Activated T-cell treated with anti-CD3 and anti-CD28 coated beads, Interleukin-2, amount 50 U/mL, for 72 hours (primary cell): ENCODE results near the gene AOPEP. TPM values are rescaled to one million over a fixed set of nuclear protein-coding genes. Genes with fewer than 3 reads are reported as not detected.

Source experiments
- ATAC-seq, 2 donors: fragments of 150-1000 bp; cut with Tn5 transposase; replicated peaks in 1 of 2; 2 replicates each; pipeline ENCODE4 v1.10.0; 2021; ENCODE audit warnings: moderate library complexity in 2 of 2, mild to moderate bottlenecking in 1 of 2
- DNase-seq, 2 donors: peaks; one replicate each; pipeline ENCODE4 v3.0.0; 2021 to 2022; ENCODE audit warnings: mixed read lengths in 1 of 2
- H3K27ac Mint-ChIP-seq: one replicate; pipeline ENCODE4 v1.8.0; 2022; ENCODE audit warnings: mild to moderate bottlenecking, moderate library complexity, mixed read lengths
- H3K27me3 Mint-ChIP-seq: one replicate; pipeline ENCODE4 v1.8.0; 2022; ENCODE audit warnings: low read depth, mixed read lengths
- H3K36me3 Mint-ChIP-seq, 2 donors: one replicate each; pipeline ENCODE4 v1.8.0; 2022; ENCODE audit warnings: mixed read lengths in 2 of 2, mild to moderate bottlenecking in 1 of 2; ENCODE audit not compliant: insufficient read depth in 2 of 2
- H3K4me1 Mint-ChIP-seq: one replicate; pipeline ENCODE4 v1.8.0; 2022; ENCODE audit warnings: low read depth, mixed read lengths
- H3K4me3 Mint-ChIP-seq, 2 donors: one replicate each; pipeline ENCODE4 v1.8.0; 2022; ENCODE audit warnings: mild to moderate bottlenecking in 2 of 2, mixed read lengths in 2 of 2, moderate library complexity in 2 of 2
- H3K9me3 Mint-ChIP-seq, 2 donors: one replicate each; pipeline ENCODE4 v1.8.0; 2022; ENCODE audit warnings: mixed read lengths in 2 of 2
- total RNA-seq, 2 donors: library from RNA; stranded (reverse); gene quantifications; one replicate each; pipeline ENCODE4 v1.2.3, GENCODE V29; 2022

Gene AOPEP
- total RNA-seq, 2 donors from 2014 or later, result 9.0 to 13.2 TPM

DNA sequence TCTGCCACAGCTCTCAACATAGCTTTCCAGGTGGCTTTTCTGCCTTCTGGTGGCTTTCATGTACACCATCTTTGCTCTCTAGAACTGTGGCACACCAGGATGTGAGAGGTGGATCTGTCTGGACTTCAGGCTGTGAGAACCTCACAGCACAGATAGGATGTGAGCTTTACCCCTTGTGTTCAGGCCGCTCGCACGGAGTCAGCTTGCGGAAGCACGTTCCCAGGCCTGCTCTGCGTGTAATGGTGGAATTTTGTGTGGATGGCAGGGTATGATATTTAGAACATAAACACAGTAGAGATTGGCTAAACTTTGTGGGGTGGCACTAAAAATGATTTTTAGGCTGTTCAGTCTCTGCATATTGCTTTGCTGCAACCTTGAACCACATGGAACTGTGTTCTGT lies 340.6 kb downstream of the AOPEP start:
- Mint-ChIP-seq H3K4me3 (no peak overlapping the region), H3K27me3 (no peaks in the 10 kb centered on the region), H3K9me3 (no peaks in the 10 kb centered on the region), H3K36me3 (no peaks in the 10 kb centered on the region), H3K27ac (no peak overlapping the region), H3K4me1 (no peaks in the 10 kb centered on the region)
- DNase-seq (no peak), ATAC-seq (no peak)

- no peaks in the 10 kb centered on the region for H3K9me3 Mint-ChIP-seq
- no peaks in the 10 kb centered on the region for H3K36me3 Mint-ChIP-seq
- no peaks in the 10 kb centered on the region for H3K27me3 Mint-ChIP-seq
- H3K4me3 Mint-ChIP-seq, result no peak overlapping the region
- H3K4me1 Mint-ChIP-seq, result no peaks in the 10 kb centered on the region
- DNase-seq (no peak), ATAC-seq (no peak)
- no peak overlapping the region for H3K27ac Mint-ChIP-seq
These were observed 341.4 kb downstream of the AOPEP start for GRCh38 chr9:95067897-95068296.

DNA sequence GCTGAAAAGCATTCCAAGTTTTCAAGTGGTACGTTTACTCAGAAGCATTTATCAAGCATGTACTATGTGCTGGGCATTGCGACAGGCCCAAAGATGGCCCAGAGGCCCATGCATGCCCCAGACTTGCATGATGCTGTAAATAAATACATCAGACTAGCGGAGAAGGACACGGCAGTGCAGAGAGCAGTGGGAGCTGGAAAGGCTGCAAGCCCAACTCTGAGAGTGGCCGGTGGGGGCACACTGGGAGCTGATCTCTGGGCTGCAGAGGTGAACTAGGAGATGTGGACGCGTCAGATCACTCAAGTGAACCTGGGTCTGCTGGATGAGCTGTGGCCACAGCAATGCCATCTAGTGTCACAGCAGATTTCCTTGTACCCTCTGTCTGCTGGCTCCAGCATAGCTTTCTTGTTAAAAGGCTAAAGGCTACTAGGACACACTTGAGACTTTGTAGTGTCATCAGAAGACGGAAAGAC lies 344.1 kb downstream of the AOPEP start:
- H3K27me3 Mint-ChIP-seq, result no peaks in the 10 kb centered on the region
- no peaks in the 10 kb centered on the region for H3K9me3 Mint-ChIP-seq
- H3K4me3 Mint-ChIP-seq, result no peak overlapping the region
- no peaks in the 10 kb centered on the region for H3K4me1 Mint-ChIP-seq
- H3K27ac Mint-ChIP-seq, result no peak overlapping the region
- ATAC-seq, result no peak
- DNase-seq, result no peak
- H3K36me3 Mint-ChIP-seq, result no peaks in the 10 kb centered on the region

DNA sequence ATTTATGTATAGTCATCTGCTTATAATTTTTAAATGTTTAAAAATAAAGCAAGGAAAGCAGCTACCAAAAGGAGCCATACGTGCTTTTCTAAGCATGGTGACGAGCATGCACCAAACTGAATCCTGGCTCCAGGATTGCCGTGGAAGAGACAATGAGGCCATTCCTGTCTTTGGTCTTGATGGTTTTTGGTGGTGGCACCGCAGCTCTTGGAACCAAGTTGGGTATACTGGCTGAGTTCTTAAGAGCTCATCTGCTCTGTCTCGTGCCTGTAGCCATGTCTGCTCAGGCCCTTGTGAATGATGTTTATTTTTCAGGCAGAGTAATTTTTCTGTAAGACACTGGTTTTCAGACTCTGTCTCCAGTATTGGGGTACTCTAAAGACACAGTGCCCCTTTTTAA lies 345.0 kb downstream of the AOPEP start:
- H3K27ac Mint-ChIP-seq, result no peak overlapping the region
- ATAC-seq (no peak), DNase-seq (no peak)
- no peaks in the 10 kb centered on the region for H3K9me3 Mint-ChIP-seq
- no peak overlapping the region for H3K4me3 Mint-ChIP-seq
- no peaks in the 10 kb centered on the region for H3K36me3 Mint-ChIP-seq
- no peaks in the 10 kb centered on the region for H3K4me1 Mint-ChIP-seq
- no peaks in the 10 kb centered on the region for H3K27me3 Mint-ChIP-seq

DNA sequence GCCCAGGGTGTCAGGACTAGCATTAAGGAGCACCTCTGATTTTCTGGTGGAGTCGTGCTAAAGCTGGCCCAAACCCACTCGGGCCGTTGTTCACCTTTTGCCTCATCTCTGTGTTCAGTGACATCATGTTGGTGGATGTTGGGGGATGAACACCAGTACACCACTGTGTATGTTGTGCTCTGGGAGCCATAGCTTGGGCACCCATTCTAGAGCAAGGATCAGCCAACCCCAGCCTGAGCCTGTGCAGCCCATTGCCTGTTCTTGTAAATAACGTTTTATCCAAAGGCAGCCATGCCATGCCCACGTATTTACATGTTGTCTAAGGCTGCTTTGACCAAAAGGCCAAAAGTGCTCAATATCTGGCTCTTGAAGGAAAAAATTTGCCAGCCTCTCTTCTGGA lies 345.4 kb downstream of the AOPEP start:
- Mint-ChIP-seq H3K4me1 (no peaks in the 10 kb centered on the region), H3K36me3 (no peaks in the 10 kb centered on the region)

GRCh38 chr9:95073042-95073607 lies 346.6 kb downstream of the AOPEP start:
- H3K36me3 Mint-ChIP-seq, result no peaks in the 10 kb centered on the region
- no peaks in the 10 kb centered on the region for H3K9me3 Mint-ChIP-seq
- no peak for DNase-seq
- H3K27me3 Mint-ChIP-seq, result no peaks in the 10 kb centered on the region
- H3K4me1 Mint-ChIP-seq, result no peaks in the 10 kb centered on the region
- no peak overlapping the region for H3K4me3 Mint-ChIP-seq
- ATAC-seq, result no peak
- no peak overlapping the region for H3K27ac Mint-ChIP-seq

More for the DNA sequence above, 345.4 kb downstream of the AOPEP start:
- H3K27ac Mint-ChIP-seq, result no peak overlapping the region
- H3K27me3 Mint-ChIP-seq, result no peaks in the 10 kb centered on the region
- no peak overlapping the region for H3K4me3 Mint-ChIP-seq
- DNase-seq, result no peak
- no peak for ATAC-seq
- no peaks in the 10 kb centered on the region for H3K9me3 Mint-ChIP-seq

DNA sequence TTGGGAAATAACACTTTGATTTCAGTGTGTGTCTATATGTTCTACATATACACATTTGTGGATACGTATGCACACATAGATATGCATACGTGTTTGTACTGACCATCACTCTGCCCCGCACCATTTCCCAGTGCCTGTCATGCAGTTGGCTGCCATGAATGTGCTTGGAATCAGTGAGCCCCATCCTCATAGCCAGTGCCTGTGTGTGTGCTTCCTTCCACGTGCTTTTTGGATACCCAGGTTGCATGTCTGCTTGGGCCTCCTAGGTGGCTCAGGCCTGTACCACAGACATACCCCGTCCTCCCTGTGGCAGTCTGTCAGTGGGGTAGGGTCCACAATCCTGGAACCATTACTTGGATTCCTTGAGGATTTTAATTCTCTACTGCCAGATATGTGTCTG lies 347.4 kb downstream of the AOPEP start:
- ATAC-seq, result no peak
- no peak for DNase-seq
- H3K4me1 Mint-ChIP-seq, result no peaks in the 10 kb centered on the region
- H3K27ac Mint-ChIP-seq, result no peak overlapping the region
- no peaks in the 10 kb centered on the region for H3K27me3 Mint-ChIP-seq
- no peaks in the 10 kb centered on the region for H3K9me3 Mint-ChIP-seq
- no peaks in the 10 kb centered on the region for H3K36me3 Mint-ChIP-seq
- no peak overlapping the region for H3K4me3 Mint-ChIP-seq

GRCh38 chr9:95074632-95075031 lies 348.1 kb downstream of the AOPEP start:
- Mint-ChIP-seq H3K9me3 (no peaks in the 10 kb centered on the region), H3K4me3 (no peak overlapping the region), H3K27me3 (no peaks in the 10 kb centered on the region), H3K4me1 (no peaks in the 10 kb centered on the region), H3K27ac (no peak overlapping the region), H3K36me3 (no peaks in the 10 kb centered on the region)
- no peak for ATAC-seq
- no peak for DNase-seq

- H3K27ac Mint-ChIP-seq, result no peak overlapping the region
- H3K27me3 Mint-ChIP-seq, result no peaks in the 10 kb centered on the region
- no peak for DNase-seq
- no peaks in the 10 kb centered on the region for H3K36me3 Mint-ChIP-seq
- ATAC-seq, result no peak
- no peak overlapping the region for H3K4me3 Mint-ChIP-seq
- no peaks in the 10 kb centered on the region for H3K4me1 Mint-ChIP-seq
- no peaks in the 10 kb centered on the region for H3K9me3 Mint-ChIP-seq
These were observed 349.2 kb downstream of the AOPEP start for GRCh38 chr9:95075700-95076099.

- Mint-ChIP-seq H3K27ac (no peak overlapping the region), H3K4me3 (no peak overlapping the region), H3K36me3 (no peaks in the 10 kb centered on the region), H3K9me3 (no peaks in the 10 kb centered on the region), H3K27me3 (no peaks in the 10 kb centered on the region), H3K4me1 (no peaks in the 10 kb centered on the region)
- no peak for ATAC-seq
- DNase-seq, result no peak
These were observed 350.2 kb downstream of the AOPEP start for GRCh38 chr9:95076696-95077052.

GRCh38 chr9:95077053-95077765 lies 350.7 kb downstream of the AOPEP start:
- ATAC-seq (no peak), DNase-seq (no peak)
- Mint-ChIP-seq H3K4me1 (no peaks in the 10 kb centered on the region), H3K4me3 (no peak overlapping the region), H3K36me3 (no peaks in the 10 kb centered on the region), H3K27me3 (no peaks in the 10 kb centered on the region), H3K27ac (no peak overlapping the region), H3K9me3 (no peaks in the 10 kb centered on the region)

- Mint-ChIP-seq H3K4me1 (no peaks in the 10 kb centered on the region), H3K27ac (no peak overlapping the region), H3K36me3 (no peaks in the 10 kb centered on the region), H3K9me3 (no peaks in the 10 kb centered on the region), H3K27me3 (no peaks in the 10 kb centered on the region), H3K4me3 (no peak overlapping the region)
- no peak for ATAC-seq
- DNase-seq, result no peak
These were observed 351.4 kb downstream of the AOPEP start for GRCh38 chr9:95077766-95078370.

DNA sequence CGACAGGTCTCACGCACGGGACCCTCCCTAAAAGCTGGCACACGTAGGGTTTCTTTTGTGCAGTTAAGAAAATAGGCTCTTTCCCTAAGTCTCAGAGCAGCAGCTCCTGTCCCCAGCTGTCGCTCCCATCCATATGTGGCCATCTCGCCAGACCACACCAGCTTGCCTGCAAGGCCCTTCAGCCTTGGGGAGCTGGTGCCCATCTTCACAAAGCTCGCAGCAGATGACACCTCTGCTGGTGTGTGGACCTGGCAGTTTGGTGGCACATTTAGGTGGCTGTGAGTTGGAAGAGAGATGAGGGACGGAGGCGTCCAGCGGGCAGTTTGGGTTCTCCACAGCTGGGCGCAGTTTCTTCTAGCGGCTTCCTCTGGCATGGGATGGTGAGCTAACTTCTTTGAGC lies 352.0 kb downstream of the AOPEP start:
- no peak overlapping the region for H3K27ac Mint-ChIP-seq
- DNase-seq, result no peak
- no peak for ATAC-seq
- H3K36me3 Mint-ChIP-seq, result peaks cover 0 to 2% of the 10 kb centered on the region in 2 donors
- H3K9me3 Mint-ChIP-seq, result no peaks in the 10 kb centered on the region
- H3K27me3 Mint-ChIP-seq, result no peaks in the 10 kb centered on the region
- no peaks in the 10 kb centered on the region for H3K4me1 Mint-ChIP-seq
- H3K4me3 Mint-ChIP-seq, result no peak overlapping the region

- H3K27me3 Mint-ChIP-seq, result no peaks in the 10 kb centered on the region
- no peak for ATAC-seq
- H3K36me3 Mint-ChIP-seq, result peaks cover 0 to 2% of the 10 kb centered on the region in 2 donors
- no peaks in the 10 kb centered on the region for H3K9me3 Mint-ChIP-seq
- H3K4me1 Mint-ChIP-seq, result no peaks in the 10 kb centered on the region
- H3K27ac Mint-ChIP-seq, result no peak overlapping the region
- DNase-seq, result no peak
- H3K4me3 Mint-ChIP-seq, result no peak overlapping the region
These were observed 352.4 kb downstream of the AOPEP start for GRCh38 chr9:95078939-95079338.
